Right lobe of liver (tissue), 4 donors: ENCODE measurements around the gene TNFRSF8.

ENCODE experiments used
- POLR2A ChIP-seq: fragments of 450-650 bp; IDR thresholded peaks from one replicate; pipeline ENCODE4 v1.6.1; 2017; ENCODE audit warnings: antibody characterized with exemption, mild to moderate bottlenecking
- TF ChIP-seq, protein P1 (sequence below), 4 donors: fragments of 200-600 bp in 3 of 4; fragments of 450-650 bp in 1 of 4; IDR thresholded peaks; one replicate each; pipeline versions ENCODE4 v1.5.1 to v1.8.0; 2016 to 2022; ENCODE audit warnings: antibody characterized with exemption in 4 of 4, mild to moderate bottlenecking in 2 of 4
- donor health status: DM: no; HTN: no; CAD: no.
- donor health status: DM: no; HTN: no; CAD: no.
- donor health status: DM: no; HTN: yes; CAD: no.

DNA sequence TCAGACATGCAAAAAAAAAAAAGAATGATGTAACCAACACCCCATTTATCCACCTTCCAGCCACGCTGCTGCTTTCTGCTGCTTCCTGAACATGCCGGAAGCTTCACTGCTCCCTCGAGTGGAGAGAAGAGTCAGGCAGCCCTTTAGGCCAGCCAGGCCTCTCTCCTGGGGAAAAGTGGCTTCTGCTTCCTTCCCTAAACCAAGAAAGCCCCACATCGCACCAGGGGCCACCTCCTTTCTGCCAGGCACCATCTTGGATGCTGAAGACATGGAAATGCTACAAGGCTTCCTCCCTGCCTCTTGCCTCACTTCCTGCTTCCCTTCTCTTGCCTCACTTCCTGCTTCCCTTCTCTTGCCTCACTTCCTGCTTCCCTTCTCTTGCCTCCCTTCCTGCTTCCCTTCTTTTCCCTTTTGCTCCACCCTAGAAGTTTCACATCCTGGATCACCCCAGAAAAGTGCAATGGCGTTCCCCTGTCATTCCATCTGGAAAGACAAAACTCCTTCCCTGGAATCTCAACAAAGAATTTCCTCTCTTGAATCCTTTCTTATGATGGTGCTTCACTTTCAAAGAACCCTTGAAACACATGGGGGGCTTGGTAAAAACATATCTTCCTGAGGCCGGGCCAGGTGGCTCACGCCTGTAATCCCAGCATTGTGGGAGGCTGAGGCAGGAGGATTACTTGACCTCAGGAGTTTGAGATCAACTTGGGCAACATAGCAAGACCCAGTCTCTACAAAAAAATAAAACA is 18.7 kb downstream of the TNFRSF8 start:
- TF ChIP-seq, protein P1, sequence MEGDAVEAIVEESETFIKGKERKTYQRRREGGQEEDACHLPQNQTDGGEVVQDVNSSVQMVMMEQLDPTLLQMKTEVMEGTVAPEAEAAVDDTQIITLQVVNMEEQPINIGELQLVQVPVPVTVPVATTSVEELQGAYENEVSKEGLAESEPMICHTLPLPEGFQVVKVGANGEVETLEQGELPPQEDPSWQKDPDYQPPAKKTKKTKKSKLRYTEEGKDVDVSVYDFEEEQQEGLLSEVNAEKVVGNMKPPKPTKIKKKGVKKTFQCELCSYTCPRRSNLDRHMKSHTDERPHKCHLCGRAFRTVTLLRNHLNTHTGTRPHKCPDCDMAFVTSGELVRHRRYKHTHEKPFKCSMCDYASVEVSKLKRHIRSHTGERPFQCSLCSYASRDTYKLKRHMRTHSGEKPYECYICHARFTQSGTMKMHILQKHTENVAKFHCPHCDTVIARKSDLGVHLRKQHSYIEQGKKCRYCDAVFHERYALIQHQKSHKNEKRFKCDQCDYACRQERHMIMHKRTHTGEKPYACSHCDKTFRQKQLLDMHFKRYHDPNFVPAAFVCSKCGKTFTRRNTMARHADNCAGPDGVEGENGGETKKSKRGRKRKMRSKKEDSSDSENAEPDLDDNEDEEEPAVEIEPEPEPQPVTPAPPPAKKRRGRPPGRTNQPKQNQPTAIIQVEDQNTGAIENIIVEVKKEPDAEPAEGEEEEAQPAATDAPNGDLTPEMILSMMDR (IDR thresholded peaks at IDR 0.05) = no peak
- no peak for TF ChIP-seq POLR2A
